HG03342 (cell line): Measurements from ENCODE around the gene TRIM54.

ENCODE experiments used
- ATAC-seq: cut with Tn5 transposase; IDR thresholded peaks from one replicate; pipeline ENCODE4 v1.9.1; 2021; ENCODE audit warnings: mild to moderate bottlenecking, moderate library complexity; ENCODE audit not compliant: unreplicated experiment

The TRIM54 gene, protein sequence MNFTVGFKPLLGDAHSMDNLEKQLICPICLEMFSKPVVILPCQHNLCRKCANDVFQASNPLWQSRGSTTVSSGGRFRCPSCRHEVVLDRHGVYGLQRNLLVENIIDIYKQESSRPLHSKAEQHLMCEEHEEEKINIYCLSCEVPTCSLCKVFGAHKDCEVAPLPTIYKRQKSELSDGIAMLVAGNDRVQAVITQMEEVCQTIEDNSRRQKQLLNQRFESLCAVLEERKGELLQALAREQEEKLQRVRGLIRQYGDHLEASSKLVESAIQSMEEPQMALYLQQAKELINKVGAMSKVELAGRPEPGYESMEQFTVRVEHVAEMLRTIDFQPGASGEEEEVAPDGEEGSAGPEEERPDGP

DNA sequence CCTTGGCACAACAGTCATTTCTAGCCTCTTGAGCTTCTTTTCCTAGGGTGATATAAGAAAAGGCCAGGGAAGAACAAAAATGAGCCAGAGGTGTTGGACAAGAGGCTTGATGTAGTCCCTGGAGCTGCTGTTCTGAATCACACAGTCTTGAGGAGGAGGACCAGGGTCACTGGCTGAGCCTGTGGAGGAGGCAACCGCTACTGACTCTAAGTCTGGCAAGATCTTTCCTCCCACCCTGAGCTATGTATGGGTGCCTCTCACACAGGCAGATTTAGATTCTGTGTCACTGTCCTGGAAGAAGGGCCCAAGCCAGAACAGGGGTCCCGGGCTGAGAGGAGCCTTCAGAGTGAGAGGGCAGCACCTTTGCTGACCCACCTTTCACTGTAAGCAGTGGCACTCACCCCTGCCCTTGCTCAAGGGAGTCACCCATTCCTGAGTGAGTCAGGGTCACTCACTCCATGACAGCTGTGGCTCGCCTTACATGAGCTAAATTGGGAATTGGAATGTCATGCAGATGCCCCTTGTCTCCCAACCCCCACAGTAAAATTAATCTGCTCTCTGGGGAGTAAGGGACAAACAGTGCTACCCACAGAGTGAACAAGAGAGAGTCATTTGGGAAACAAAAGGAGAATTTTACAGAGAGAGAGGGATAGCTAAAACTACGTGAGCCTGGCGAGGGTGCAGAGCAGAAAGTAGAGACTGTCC is at the start of gene TRIM54:
TSS of gene TRIM54 (plus strand) at position 575 of the 705 bp plus-strand sequence. CDS start 303 bp downstream, outside the sequence.
- ATAC-seq, result no peak

DNA sequence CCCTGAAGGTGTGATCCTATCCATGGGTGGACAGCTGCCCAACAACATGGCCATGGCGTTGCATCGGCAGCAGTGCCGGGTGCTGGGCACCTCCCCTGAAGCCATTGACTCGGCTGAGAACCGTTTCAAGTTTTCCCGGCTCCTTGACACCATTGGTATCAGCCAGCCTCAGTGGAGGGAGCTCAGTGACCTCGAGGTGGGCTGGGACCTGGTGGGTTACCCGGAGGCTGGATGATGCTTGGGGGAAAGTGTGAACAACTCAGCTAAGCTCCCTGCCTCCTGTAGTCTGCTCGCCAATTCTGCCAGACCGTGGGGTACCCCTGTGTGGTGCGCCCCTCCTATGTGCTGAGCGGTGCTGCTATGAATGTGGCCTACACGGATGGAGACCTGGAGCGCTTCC is 48.9 kb upstream of the TRIM54 start:
- ATAC-seq, result no peak

DNA sequence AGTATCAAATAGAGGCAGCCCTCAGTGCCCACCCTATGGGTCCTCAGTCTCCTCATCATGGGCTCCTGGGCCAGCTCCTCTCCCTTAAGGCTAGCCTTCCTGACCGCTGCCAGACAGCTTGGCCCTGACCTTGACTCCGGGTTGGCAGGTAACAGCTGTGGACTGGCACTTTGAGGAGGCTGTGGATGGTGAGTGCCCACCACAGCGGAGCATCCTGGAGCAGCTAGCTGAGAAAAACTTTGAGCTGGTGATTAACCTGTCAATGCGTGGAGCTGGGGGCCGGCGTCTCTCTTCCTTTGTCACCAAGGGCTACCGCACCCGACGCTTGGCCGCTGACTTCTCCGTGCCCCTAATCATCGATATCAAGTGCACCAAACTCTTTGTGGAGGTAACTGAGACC is 46.1 kb upstream of the TRIM54 start:
- no peak for ATAC-seq

DNA sequence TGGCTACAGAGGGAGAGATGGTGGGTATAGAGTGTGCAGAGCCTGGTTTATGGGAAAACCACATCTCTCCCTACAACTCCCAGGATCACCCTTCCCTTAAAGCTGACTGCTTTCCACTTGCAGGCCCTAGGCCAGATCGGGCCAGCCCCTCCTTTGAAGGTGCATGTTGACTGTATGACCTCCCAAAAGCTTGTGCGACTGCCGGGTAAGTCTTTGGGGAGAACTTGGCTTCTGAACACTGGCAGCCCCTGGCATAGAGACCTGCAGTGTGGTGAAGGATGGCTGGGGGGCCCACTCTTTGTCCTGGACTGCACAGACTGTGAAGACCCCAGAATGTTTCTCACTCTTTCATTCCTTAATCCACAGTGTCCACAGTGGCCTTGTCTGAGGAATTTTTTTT is 45.6 kb upstream of the TRIM54 start:
- ATAC-seq, result no peak

DNA sequence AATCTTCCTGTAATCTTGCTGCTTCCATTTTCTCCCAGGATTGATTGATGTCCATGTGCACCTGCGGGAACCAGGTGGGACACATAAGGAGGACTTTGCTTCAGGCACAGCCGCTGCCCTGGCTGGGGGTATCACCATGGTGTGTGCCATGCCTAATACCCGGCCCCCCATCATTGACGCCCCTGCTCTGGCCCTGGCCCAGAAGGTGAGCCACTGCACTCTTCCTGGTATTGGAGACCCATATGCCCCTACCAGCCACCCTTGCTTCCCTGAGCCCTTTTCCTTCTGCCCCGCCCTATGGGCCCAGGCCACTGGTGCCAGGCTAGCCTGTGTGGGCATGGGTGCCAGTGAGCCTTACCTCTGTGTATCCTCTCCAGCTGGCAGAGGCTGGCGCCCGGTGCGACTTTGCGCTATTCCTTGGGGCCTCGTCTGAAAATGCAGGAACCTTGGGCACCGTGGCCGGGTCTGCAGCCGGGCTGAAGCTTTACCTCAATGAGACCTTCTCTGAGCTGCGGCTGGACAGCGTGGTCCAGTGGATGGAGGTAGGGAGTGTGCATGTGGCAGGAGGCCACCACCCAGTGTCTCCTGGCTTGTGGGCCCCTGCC is 44.8 kb upstream of the TRIM54 start:
- no peak for ATAC-seq

DNA sequence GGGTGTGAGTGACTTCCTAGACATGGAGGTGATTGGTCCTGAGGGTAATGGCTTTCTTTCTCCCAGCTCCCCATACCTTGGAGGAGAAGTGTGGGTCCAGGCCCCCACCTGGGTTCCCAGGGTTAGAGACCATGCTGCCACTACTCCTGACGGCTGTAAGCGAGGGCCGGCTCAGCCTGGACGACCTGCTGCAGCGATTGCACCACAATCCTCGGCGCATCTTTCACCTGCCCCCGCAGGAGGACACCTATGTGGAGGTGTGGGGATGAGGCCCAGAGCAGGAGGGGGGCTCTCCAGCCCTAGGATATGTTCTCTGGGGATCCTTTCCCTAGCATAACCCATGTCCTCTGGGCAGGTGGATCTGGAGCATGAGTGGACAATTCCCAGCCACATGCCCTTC is 43.3 kb upstream of the TRIM54 start:
- ATAC-seq, result no peak

DNA sequence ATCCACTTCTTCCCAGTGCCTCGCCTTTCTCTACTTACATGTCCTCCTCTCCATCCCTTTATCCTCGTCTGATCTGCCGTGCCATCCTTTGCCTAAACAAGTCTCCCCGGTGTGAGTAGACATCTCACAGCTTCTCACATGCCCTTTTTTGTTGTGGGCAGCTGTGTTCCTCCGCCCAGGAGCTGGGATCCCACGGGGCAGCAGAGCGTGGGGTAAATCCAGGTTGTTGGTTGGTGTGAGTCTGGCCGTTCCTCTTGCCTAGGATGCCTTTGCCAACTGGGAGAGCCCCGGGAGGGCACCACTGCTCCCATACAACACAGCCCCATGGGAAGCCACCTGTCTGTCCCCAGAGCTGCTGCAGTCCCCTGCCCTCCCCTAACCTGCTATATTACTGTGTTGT is 41.8 kb upstream of the TRIM54 start:
- ATAC-seq, result no peak

DNA sequence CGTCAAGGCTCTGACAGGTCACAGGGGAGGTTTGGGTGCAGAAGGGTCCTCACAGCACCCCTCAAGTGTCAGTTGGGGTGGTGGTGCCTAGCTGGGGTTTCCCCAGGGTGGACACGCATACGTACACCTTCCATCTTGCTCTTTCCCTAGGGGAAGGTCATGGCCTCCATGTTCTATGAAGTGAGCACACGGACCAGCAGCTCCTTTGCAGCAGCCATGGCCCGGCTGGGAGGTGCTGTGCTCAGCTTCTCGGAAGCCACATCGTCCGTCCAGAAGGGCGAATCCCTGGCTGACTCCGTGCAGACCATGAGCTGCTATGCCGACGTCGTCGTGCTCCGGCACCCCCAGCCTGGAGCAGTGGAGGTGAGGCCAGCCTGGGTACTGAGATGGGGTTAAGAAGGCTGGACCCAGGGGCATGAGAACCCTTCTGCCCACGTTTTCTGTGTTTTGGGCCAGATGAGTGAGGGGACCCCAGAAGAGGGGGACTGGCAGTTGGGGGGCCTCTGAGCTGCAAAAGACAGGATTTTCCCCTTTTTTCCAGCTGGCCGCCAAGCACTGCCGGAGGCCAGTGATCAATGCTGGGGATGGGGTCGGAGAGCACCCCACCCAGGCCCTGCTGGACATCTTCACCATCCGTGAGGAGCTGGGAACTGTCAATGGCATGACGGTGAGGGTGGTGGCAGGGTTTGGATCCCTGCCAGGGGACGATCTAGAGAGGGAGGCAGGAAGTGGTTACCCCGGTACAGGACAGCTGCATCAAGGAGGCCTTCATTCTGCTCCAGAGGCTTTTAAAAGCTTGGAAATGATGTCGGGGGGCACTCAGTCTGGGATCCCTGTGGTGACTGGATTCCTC is 40.2 kb upstream of the TRIM54 start:
- no peak for ATAC-seq

DNA sequence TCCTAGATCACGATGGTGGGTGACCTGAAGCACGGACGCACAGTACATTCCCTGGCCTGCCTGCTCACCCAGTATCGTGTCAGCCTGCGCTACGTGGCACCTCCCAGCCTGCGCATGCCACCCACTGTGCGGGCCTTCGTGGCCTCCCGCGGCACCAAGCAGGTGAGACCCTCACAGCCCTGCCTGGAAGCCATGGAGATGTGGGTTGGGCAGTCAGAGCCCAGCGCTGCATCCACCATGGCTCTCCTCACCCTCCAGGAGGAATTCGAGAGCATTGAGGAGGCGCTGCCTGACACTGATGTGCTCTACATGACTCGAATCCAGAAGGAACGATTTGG is 39.6 kb upstream of the TRIM54 start:
- ATAC-seq, result no peak

DNA sequence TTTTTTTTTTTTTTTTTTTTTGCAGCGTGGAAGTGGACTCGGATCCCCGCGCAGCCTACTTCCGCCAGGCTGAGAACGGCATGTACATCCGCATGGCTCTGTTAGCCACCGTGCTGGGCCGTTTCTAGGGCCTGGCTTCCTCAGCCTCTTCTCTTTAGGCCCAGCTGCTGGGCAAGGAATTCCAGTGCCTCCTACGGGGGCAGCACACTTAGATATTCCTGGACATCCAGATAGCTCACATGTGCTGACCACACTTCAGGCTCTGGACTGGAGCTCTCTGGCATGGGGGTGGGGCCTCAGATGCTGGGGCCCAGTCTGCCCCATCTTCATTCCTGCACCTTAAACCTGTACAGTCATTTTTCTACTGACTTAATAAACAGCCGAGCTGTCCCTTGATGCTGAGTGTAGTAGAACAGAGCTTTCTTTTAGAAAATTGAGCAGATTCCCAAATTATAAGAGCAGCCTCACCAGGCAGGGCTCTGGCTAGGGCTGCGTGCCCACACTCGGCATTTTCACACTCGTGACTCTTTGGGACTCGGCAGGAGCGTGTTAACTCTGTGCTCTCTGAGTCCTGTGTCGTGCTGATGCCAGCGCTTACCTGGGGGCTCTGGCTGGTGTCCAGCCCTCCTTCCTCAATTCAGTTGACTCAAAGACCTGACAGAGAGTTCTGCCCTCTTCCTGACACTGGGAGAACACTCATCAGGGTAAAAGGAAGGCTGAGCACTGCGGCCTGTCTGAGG is 38.7 kb upstream of the TRIM54 start:
- no peak for ATAC-seq

DNA sequence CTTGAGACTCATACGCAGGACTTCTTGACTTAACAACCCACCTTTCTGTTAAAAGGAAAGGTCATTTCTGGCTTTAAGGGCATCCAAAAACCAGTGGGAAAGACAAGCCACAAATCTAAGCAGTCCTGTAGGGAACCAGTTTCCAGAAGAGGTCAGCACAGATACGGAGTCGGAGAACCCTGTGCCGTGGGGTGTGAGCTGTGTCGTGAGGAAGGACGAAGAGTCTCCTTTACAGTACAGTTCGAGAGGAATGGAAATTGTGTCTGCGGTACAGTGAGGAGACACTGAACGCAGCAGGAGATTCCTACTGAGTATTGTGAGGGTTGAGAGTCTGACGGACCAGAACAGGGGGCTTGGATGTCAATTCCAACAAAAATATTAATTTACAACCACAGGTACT is 37.1 kb upstream of the TRIM54 start:
- ATAC-seq, result no peak

DNA sequence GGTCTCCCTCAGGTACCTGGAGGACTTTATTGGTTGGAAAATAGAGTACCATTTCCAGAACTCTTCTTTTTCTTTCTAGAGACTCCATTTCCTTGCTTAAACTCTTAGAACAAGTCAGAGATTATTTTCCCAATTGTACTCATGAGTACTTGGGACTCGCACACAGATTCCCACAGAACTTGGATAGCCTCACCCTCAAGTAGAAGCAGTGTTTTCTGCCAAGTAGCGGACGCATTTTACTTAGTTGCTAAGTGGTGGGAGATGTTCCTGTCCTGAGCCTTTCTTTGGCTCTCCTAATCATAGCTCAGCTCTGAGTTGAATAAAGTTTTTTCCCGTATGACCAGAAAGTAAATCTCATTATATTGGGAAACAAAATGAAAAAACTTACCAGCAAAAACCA is 36.6 kb upstream of the TRIM54 start:
- no peak for ATAC-seq

DNA sequence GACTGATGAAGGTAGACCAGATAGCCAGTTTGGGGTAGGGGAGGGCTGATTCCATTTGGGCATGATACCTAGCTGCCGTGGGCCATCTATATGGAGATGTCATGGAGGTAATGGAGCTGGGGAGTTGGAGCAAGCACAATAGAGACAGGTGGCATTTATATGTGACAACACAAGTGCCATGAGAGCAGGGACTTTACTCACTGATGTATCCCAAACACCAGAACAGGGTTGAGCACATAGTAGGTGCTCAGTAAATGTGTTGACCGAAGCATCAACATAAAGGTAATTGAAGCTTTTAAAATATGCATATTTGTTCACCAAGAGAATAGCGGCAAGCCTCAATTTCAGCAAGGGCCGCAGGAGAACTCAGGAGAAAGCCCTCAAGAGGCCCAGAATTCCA is 34.3 kb upstream of the TRIM54 start:
- no peak for ATAC-seq

DNA sequence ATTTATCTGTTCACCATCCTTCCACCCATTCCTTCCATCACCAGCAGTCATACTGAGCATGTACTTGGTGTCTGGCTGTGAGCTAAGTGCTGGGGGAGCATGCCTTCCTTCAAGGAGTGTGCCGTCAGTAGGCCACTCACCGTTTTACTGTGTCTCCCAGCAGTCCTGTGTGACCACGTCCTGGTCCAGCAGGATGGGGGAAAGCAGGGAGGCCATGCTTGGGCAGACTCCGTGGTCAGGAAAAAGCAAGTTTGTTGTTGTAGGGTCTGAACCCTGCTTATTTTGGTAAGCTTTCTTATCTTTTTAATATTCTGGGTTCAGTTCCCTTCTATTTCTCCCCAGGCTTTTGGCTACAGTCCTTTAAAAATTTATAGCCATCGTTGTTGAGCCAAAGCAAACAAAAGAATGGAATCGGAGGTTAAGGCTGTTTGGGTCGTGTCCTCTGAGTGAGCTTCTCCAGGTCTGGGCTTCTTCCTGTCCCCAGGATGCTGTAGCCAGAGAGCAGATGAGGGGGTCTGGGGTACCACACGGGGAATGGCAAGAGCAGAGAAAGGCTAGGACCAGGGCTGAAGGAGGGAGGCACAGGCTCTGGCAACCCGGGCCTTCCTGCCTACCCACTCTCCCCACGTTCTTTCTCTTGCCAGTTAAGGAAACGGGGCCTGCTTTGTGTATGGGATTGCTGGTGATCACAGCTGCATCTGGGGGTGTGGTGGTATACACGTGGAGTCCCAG is 32.9 kb upstream of the TRIM54 start:
- no peak for ATAC-seq

DNA sequence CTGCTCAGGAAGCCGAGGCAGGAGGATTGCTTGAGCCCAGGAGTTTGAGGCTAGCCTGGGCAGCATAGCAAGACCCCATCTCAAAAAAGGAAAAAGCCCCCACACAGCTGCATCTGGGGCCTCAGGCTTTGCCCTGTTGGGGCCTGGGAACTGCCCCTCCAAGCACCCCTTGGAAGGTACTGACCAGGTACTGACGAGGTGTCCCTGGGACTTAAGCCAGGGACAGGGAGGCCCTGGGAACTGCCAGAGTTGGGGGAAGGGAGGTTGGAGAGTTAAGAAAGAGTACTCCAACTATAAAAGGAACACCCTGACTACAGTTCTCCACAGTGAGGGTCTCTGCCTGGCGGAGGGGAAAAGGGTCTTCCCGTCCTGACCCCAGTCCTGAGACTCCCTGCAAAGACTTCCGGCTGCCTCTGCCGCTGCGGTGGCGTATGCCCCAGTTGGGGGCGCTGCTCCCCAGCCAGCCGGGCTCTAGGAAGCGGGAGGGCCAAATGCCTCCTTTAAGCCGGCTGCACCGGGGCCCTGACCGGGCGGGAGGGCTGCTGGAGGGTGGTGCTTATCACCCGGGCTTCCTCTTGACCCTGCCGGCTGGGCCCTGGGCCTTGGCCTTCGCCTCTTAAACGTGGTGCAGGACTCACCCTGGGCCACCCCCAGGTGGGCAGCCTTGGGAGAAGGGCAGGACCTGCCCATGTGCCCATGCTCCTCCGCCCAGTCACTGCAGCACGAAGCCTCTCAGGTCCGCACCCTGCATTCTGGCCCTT is 32.2 kb upstream of the TRIM54 start:
- ATAC-seq, result no peak

DNA sequence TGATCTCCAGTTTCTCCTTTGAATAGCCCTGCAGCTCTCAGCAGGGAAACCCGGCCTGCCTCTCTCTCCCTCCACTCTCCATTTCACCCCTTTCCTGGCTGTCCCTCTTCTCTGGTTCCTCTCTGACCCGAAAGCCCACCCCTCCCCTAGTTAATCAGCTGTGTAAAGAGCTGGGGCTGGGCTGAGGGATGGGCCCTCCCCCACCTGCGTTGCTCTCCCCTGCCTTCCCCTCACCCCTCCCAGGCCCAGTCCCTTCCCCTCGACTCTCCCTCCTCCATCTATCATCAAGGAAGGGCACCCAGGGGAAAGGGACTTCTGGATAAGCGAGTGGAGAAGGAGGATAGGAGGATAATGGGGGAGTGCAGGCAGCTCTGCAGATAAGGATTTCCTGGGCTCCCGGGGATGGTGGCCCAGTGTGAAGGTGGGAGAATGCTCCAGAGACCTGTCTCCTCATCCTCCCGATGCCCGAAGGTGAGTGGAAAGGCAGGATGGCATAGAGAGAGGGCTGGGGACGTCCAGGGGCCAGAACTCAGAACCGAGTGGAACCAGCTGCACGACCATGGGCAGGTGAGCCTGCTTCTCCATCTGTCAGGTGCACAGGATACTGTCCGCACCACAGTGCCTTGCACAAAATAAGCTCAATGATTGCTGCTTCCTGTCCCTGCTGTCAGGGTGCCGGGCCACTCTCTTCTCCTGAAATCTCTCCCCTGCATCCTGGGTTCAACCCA is 31.4 kb upstream of the TRIM54 start:
- ATAC-seq, result no peak

DNA sequence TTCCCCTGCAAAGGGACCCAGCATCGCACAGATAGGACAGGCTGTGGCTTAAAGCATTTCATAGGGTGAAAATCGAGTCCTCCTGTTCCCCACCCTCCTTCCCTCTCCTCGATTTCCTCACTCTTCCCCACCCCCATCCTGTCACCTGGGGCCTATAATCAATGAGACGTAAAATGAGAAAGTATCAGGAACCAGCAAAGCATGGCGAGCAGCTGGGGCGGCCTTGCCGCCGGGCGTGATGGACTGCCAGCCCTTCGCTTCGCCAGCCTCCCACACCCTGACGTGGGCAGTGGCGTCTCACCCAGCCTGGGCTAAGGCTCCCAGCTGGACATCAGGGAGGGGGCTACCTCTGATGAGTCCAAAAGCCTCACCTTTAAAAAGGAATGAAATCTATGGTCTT is 30.5 kb upstream of the TRIM54 start:
- ATAC-seq, result no peak

DNA sequence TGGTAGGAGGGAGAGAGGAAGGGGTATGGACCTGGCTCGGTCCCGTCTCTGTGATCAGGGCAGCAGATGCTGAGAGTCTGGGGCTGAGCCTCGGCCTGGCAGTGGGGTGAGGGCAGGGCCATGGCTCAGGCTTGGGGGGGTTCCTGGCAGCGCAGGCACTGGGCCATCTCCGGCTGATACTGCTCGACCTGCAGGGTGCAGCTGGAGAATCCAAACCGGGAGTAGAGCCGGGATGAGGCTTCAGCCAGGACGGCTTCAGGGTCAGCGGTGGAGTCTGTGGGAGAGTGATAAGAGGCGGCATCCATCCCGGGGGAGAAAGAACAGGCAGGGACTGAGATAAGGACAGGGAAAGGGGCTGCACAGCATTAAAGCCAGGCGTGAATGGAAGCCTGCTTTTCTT is 27.0 kb upstream of the TRIM54 start:
- ATAC-seq, result no peak

DNA sequence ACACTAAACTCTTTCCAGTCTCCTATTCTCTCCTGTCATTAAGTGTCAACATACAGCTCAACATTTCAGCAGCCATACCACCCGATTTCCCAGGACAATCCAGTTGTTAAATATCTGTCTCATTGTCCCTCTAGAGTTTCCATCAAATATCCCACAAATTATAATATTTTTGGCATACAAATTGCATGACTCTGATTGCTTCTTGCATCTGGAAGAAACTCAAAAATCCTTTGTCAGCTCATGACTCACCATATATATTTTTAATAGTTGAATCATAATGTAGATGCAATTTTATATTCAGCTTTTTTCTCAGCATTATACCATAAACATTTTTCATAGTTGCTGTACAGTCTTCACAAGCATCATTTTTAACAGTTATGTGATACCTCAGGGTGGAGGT is 26.6 kb upstream of the TRIM54 start:
- no peak for ATAC-seq
